Suprapubic skin (tissue), 4 donors: ENCODE measurements around the gene PHF21A. TPM values are rescaled to one million over a fixed set of nuclear protein-coding genes. Genes with fewer than 3 reads are reported as not detected.
"Not testable (repeated sequence)": the region's sequence is repeated elsewhere in the genome, so short reads cannot be mapped to it uniquely, and the experiment has no call there.

Experiments
- DNase-seq, 2 donors: peaks; one replicate each; pipeline ENCODE4 v3.0.0-alpha.2; 2019; ENCODE audit warnings: low spot score in 2 of 2
- H3K27ac ChIP-seq: fragments of 200-600 bp; sonication (generic); one replicate; pipeline ENCODE4 v1.5.1; 2019
- H3K27me3 ChIP-seq: fragments of 200-600 bp; sonication (generic); one replicate; pipeline ENCODE4 v1.5.1; 2019
- H3K36me3 ChIP-seq: fragments of 200-600 bp; sonication (generic); one replicate; pipeline ENCODE4 v1.5.1; 2019
- H3K4me1 ChIP-seq: fragments of 200-600 bp; sonication (generic); one replicate; pipeline ENCODE4 v1.5.1; 2019
- H3K4me3 ChIP-seq: fragments of 200-600 bp; sonication (generic); one replicate; pipeline ENCODE4 v1.5.1; 2019; ENCODE audit warnings: mild to moderate bottlenecking
- H3K9me3 ChIP-seq: fragments of 200-600 bp; sonication (generic); one replicate; pipeline ENCODE4 v1.5.1; 2019
- EP300 ChIP-seq: sonication (generic); formaldehyde crosslinking; IDR thresholded peaks from one replicate; pipeline ENCODE4 v1.6.1; 2017; ENCODE audit warnings: antibody characterized with exemption
- POLR2A ChIP-seq, 2 donors: fragments of 450-650 bp; IDR thresholded peaks; one replicate each; pipeline ENCODE4 v1.6.1; 2017; ENCODE audit warnings: antibody characterized with exemption in 2 of 2, mild to moderate bottlenecking in 2 of 2, moderate library complexity in 2 of 2
- POLR2AphosphoS5 ChIP-seq, 3 donors: sonication (generic); formaldehyde crosslinking; IDR thresholded peaks; one replicate each; pipeline ENCODE4 v1.6.1; 2017; ENCODE audit warnings: antibody characterized with exemption in 3 of 3
- WGBS: methylation state at CpG from one replicate; pipeline ENCODE4 v1.1.5; 2018; 5-methylcytosine and 5-hydroxymethylcytosine counted together
- total RNA-seq, 4 donors: library from RNA; depleted of rRNA; stranded (reverse); fragments of >200 nt; gene quantifications; one replicate each; pipeline ENCODE4 v1.1.0, GENCODE V29; 2016
- TF ChIP-seq, protein P1 (sequence below), 2 donors: fragments of 200-600 bp in 1 of 2; fragments of 450-650 bp in 1 of 2; sonication (generic) in 1 of 2; IDR thresholded peaks; one replicate each; pipeline ENCODE4 v1.5.1; 2016 to 2019; ENCODE audit warnings: antibody characterized with exemption in 2 of 2, mild to moderate bottlenecking in 1 of 2, moderate library complexity in 1 of 2

Gene PHF21A
- total RNA-seq, 4 donors from 2014 or later = 15.1 to 89.2 (median 26.6) TPM

DNA sequence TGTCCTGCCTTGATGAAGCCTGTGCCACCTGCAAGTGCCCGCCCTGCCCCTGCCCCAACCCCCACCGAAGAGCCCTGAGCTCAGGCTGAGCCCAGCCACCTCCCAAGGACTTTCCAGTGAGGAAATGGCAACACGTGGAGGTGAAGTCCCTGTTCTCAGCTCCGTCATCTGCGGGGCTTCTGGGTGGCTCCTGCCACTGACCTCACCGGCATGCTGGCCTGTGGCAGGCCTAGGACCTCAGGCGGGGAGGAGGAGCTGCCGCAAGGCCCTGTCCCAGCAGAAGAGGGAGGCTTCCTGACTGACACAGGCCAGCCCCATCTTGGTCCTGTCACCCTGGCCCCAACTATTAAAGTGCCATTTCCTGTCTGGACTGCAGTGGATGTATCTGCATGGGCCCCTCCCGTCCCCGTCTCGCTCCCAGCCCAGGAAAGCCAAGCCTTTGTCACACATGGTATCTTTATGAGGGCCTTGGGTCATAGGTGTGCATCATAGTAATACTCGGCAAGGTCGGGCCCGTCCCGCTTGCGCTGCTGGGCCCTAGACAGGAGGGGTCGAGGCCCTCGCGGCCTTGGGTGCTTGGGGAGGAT is 215.1 kb downstream of the PHF21A start:
- TF ChIP-seq POLR2AphosphoS5 (IDR thresholded peaks at IDR 0.05) = no peak
- TF ChIP-seq, protein P1, sequence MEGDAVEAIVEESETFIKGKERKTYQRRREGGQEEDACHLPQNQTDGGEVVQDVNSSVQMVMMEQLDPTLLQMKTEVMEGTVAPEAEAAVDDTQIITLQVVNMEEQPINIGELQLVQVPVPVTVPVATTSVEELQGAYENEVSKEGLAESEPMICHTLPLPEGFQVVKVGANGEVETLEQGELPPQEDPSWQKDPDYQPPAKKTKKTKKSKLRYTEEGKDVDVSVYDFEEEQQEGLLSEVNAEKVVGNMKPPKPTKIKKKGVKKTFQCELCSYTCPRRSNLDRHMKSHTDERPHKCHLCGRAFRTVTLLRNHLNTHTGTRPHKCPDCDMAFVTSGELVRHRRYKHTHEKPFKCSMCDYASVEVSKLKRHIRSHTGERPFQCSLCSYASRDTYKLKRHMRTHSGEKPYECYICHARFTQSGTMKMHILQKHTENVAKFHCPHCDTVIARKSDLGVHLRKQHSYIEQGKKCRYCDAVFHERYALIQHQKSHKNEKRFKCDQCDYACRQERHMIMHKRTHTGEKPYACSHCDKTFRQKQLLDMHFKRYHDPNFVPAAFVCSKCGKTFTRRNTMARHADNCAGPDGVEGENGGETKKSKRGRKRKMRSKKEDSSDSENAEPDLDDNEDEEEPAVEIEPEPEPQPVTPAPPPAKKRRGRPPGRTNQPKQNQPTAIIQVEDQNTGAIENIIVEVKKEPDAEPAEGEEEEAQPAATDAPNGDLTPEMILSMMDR (IDR thresholded peaks at IDR 0.05) = no peak
- no peak for TF ChIP-seq EP300
- TF ChIP-seq POLR2A (IDR thresholded peaks at IDR 0.05) = no peak
- Histone ChIP-seq H3K36me3 (peaks cover 31% of the 10 kb centered on the region), H3K27me3 (no peaks in the 10 kb centered on the region), H3K4me1 (peaks cover 18% of the 10 kb centered on the region), H3K9me3 (no peaks in the 10 kb centered on the region), H3K4me3 (no peak overlapping the region), H3K27ac (no peak overlapping the region)
- WGBS = 80% methylated on average over 13 of the region's 19 CpGs
- no peak for DNase-seq

DNA sequence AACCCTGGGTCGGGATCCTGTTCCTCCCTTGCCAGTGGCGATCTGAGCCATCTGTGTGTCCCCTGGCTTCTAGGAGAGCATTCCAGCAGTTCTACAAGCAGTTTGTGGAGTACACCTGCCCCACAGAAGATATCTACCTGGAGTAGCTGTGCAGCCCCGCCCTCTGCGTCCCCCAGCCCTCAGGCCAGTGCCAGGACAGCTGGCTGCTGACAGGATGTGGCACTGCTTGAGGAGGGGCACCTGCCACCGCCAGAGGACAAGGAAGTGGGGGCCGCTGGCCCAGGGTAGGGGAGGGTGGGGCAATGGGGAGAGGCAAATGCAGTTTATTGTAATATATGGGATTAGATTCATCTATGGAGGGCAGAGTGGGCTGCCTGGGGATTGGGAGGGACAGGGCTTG is 215.7 kb downstream of the PHF21A start:
- not testable (repeated sequence) for H3K4me3 ChIP-seq, H3K9me3 ChIP-seq, H3K27ac ChIP-seq, H3K27me3 ChIP-seq, DNase-seq
- 63% methylated on average over 4 of the region's 6 CpGs for WGBS
- Histone ChIP-seq H3K36me3 (peaks cover 25% of the 10 kb centered on the region), H3K4me1 (peaks cover 24% of the 10 kb centered on the region)

DNA sequence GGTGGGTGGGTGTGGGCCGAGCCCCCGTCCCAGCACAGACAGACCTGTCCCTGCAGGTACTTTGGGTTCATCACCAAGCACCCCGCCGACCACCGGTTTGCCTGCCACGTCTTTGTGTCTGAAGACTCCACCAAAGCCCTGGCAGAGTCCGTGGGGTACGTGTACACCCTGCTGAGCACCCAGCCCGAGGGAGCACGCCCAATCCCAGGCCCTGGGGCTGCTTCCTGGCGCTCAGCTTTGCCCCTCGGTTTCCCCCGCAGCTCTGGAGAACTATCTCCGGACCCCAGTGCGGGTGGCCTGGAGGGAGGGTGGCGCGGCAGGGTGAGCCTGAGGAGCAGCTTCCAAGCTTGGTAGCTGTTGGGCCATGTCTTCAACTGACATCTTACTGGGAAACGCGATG is 216.2 kb downstream of the PHF21A start:
- Histone ChIP-seq H3K27ac (no peak overlapping the region), H3K27me3 (no peaks in the 10 kb centered on the region), H3K9me3 (no peaks in the 10 kb centered on the region), H3K4me1 (peaks cover 28% of the 10 kb centered on the region), H3K36me3 (peaks cover 20% of the 10 kb centered on the region), H3K4me3 (no peak overlapping the region)
- DNase-seq = no peak
- TF ChIP-seq, protein P1 (IDR thresholded peaks at IDR 0.05) = no peak
- TF ChIP-seq POLR2AphosphoS5 (IDR thresholded peaks at IDR 0.05) (no peak), EP300 (no peak), POLR2A (IDR thresholded peaks at IDR 0.05) (no peak)
- 83% methylated on average over 10 of the region's 19 CpGs for WGBS

DNA sequence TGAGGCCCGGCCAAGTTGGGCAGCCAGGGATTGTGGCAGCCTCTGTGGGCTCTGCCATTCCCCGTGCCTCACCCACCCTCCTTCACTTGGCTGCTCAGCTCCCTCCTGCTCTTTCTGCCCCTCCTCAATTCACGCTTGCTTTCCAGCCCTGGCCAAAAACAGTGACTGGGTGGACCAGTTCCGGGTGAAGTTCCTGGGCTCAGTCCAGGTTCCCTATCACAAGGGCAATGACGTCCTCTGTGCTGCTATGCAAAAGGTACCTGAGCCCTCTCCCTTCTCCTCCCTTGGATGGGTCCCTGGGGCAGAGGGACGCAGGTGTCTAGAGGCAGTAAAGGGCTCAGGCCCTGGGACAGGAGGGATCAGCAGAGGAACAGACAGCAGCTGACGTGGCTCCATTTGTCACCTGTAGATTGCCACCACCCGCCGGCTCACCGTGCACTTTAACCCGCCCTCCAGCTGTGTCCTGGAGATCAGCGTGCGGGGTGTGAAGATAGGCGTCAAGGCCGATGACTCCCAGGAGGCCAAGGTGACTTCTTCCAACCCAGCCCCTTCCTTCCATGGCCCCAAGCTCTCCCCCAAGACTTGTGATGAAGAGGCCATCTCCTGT is 216.8 kb downstream of the PHF21A start:
- TF ChIP-seq POLR2AphosphoS5 (IDR thresholded peaks at IDR 0.05) (no peak), EP300 (no peak), POLR2A (IDR thresholded peaks at IDR 0.05) (no peak)
- TF ChIP-seq, protein P1 (IDR thresholded peaks at IDR 0.05) = no peak

DNA sequence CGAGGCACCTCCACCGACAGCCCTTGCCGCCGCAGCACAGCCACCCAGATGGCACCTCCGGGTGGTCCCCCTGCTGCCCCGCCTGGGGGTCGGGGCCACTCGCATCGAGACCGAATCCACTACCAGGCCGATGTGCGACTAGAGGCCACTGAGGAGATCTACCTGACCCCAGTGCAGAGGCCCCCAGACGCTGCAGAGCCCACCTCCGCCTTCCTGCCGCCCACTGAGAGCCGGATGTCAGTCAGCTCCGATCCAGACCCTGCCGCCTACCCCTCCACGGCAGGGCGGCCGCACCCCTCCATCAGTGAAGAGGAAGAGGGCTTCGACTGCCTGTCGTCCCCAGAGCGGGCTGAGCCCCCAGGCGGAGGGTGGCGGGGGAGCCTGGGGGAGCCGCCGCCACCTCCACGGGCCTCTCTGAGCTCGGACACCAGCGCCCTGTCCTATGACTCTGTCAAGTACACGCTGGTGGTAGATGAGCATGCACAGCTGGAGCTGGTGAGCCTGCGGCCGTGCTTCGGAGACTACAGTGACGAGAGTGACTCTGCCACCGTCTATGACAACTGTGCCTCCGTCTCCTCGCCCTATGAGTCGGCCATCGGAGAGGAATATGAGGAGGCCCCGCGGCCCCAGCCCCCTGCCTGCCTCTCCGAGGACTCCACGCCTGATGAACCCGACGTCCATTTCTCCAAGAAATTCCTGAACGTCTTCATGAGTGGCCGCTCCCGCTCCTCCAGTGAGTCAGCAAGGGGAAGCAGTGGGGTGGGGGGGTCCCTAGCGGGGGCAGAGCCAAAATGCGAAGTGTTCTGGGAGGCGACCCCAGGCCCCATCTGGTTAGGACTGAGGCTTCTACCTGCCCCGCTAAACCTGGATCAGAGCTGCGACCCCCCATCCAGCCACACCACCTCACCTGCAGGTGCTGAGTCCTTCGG is 218.5 kb downstream of the PHF21A start:
- peaks cover 33% of the 10 kb centered on the region for H3K4me1 ChIP-seq
- no peak for TF ChIP-seq EP300
- TF ChIP-seq POLR2A (IDR thresholded peaks at IDR 0.05) = no peak
- no peak for TF ChIP-seq POLR2AphosphoS5 (IDR thresholded peaks at IDR 0.05)
- TF ChIP-seq, protein P1 (IDR thresholded peaks at IDR 0.05) = no peak
- WGBS = 90% methylated on average over 29 of the region's 56 CpGs

More for the DNA sequence above, 216.8 kb downstream of the PHF21A start:
- no peak overlapping the region for H3K27ac ChIP-seq
- no peak for DNase-seq
- H3K9me3 ChIP-seq = no peaks in the 10 kb centered on the region
- 73% methylated on average over 14 of the region's 15 CpGs for WGBS
- H3K36me3 ChIP-seq = peaks cover 13% of the 10 kb centered on the region
- H3K4me1 ChIP-seq = peaks cover 32% of the 10 kb centered on the region
- no peak overlapping the region for H3K4me3 ChIP-seq
- H3K27me3 ChIP-seq = no peaks in the 10 kb centered on the region

More for the DNA sequence above, 218.5 kb downstream of the PHF21A start:
- no peaks in the 10 kb centered on the region for H3K27me3 ChIP-seq
- H3K9me3 ChIP-seq = no peaks in the 10 kb centered on the region
- peaks cover 8% of the 10 kb centered on the region for H3K36me3 ChIP-seq
- no peak overlapping the region for H3K4me3 ChIP-seq
- H3K27ac ChIP-seq = no peak overlapping the region
- no peak for DNase-seq
